Testis (tissue), 3 donors: ENCODE data around the gene SPEN. TPM values are rescaled to one million over a fixed set of nuclear protein-coding genes. Genes with fewer than 3 reads are reported as not detected.

ENCODE experiments used
- DNase-seq: peaks from one replicate; pipeline ENCODE4 v3.0.0-alpha.2; 2019
- H3K27ac ChIP-seq, 2 donors: fragments of 200-600 bp; sonication (generic); one replicate each; pipeline ENCODE4 v1.5.1; 2019
- H3K27me3 ChIP-seq: fragments of 200-600 bp; sonication (generic); one replicate; pipeline ENCODE4 v1.5.1; 2019
- H3K36me3 ChIP-seq: fragments of 200-600 bp; sonication (generic); one replicate; pipeline ENCODE4 v1.5.1; 2017; ENCODE audit warnings: low read depth; ENCODE audit errors: missing control alignments
- H3K4me1 ChIP-seq: fragments of 200-600 bp; sonication (generic); one replicate; pipeline ENCODE4 v1.5.1; 2019
- H3K4me3 ChIP-seq, 2 donors: fragments of 200-600 bp; sonication (generic); one replicate each; pipeline ENCODE4 v1.5.1; 2017 to 2019
- H3K9me3 ChIP-seq: fragments of 200-600 bp; sonication (generic); one replicate; pipeline ENCODE4 v1.5.1; 2017
- CTCF ChIP-seq, 3 experiments: fragments of 450-650 bp in 2 of 3; fragments of 200-600 bp in 1 of 3; sonication (generic) in 1 of 3; IDR thresholded peaks; one replicate each; pipeline ENCODE4 v1.5.1; 2016 to 2019; ENCODE audit warnings: antibody characterized with exemption in 3 of 3, mild to moderate bottlenecking in 2 of 3, moderate library complexity in 1 of 3
- POLR2A ChIP-seq: fragments of 450-650 bp; IDR thresholded peaks from one replicate; pipeline ENCODE4 v1.6.1; 2017; ENCODE audit warnings: antibody characterized with exemption, mild to moderate bottlenecking, moderate library complexity
- WGBS, 2 donors: methylation state at CpG; one replicate each; pipeline ENCODE4 v1.1.5; 2018; 5-methylcytosine and 5-hydroxymethylcytosine counted together
- intact Hi-C: fragments of 100-400 bp; cut with DNase I; formaldehyde crosslinking; loops from one replicate; pipeline ENCODE4 v1.15.1; 2023; ENCODE audit warnings: low total_unique reads
- polyA plus RNA-seq: library from polyadenylated mRNA; stranded (reverse); fragments of 350-450 nt; fragmentation: Illumina TruSeq; extraction: RNeasy Lipid Tissue Mini Kit (QIAGEN cat#74804); gene quantifications from one replicate; pipeline ENCODE4 v1.2.3, GENCODE V29; 2014; ENCODE audit warnings: low read depth, low replicate concordance; ENCODE audit not compliant: insufficient read depth
- total RNA-seq, 2 donors: library from RNA; depleted of rRNA; stranded (reverse); fragments of >200 nt; gene quantifications; one replicate each; pipeline ENCODE4 v1.2.3, GENCODE V29; 2016

The SPEN gene
- total and polyA plus RNA-seq, 3 donors from 2014 or later = 53.2 to 60.6 (median 54.8) TPM

- WGBS, 2 donors = 84 to 86% methylated on average over 10 of the region's 10 CpGs
- Histone ChIP-seq H3K27me3 (no peaks in the 10 kb centered on the region), H3K4me3 (no peak overlapping the region), H3K36me3 (no peaks in the 10 kb centered on the region), H3K4me1 (peaks cover 22% of the 10 kb centered on the region), H3K27ac (no peak overlapping the region), H3K9me3 (no peaks in the 10 kb centered on the region)
- TF ChIP-seq POLR2A (no peak), CTCF (IDR thresholded peaks at IDR 0.05) (no peak)
- no peak for DNase-seq
- intact Hi-C loops = no loop called here
Measured at GRCh38 chr1:15963968-15964648, 116.6 kb downstream of the SPEN start.

- H3K36me3 ChIP-seq = no peaks in the 10 kb centered on the region
- TF ChIP-seq CTCF (IDR thresholded peaks at IDR 0.05) (no peak), POLR2A (no peak)
- H3K27me3 ChIP-seq = no peaks in the 10 kb centered on the region
- DNase-seq = no peak
- intact Hi-C loops = no loop called here
- H3K9me3 ChIP-seq = no peaks in the 10 kb centered on the region
- WGBS, 2 donors = 65% methylated on average over 7 of the region's 7 CpGs
- H3K27ac ChIP-seq = no peak overlapping the region
- peaks cover 22% of the 10 kb centered on the region for H3K4me1 ChIP-seq
- no peak overlapping the region for H3K4me3 ChIP-seq
Measured at GRCh38 chr1:15965228-15965767, 117.8 kb downstream of the SPEN start.

- no peaks in the 10 kb centered on the region for H3K27me3 ChIP-seq
- no peak overlapping the region for H3K4me3 ChIP-seq
- H3K4me1 ChIP-seq = peaks cover 22% of the 10 kb centered on the region
- 68 to 72% methylated on average over 18 of the region's 18 CpGs for WGBS, 2 donors
- no peak for DNase-seq
- H3K27ac ChIP-seq = no peak overlapping the region
- intact Hi-C loops = no loop called here
- H3K36me3 ChIP-seq = no peaks in the 10 kb centered on the region
- H3K9me3 ChIP-seq = no peaks in the 10 kb centered on the region
- TF ChIP-seq CTCF (IDR thresholded peaks at IDR 0.05) = no peak
- no peak for TF ChIP-seq POLR2A
Measured at GRCh38 chr1:15966081-15966955, 118.8 kb downstream of the SPEN start.

GRCh38 chr1:15966956-15967344, 119.4 kb downstream of the SPEN start:
- Histone ChIP-seq H3K9me3 (no peaks in the 10 kb centered on the region), H3K4me1 (peaks cover 22% of the 10 kb centered on the region), H3K27me3 (no peaks in the 10 kb centered on the region), H3K27ac (no peak overlapping the region), H3K36me3 (no peaks in the 10 kb centered on the region), H3K4me3 (no peak overlapping the region)
- TF ChIP-seq CTCF (IDR thresholded peaks at IDR 0.05) (no peak), POLR2A (no peak)
- 93 to 97% methylated on average over 6 of the region's 6 CpGs for WGBS, 2 donors
- intact Hi-C loops = no loop called here
- DNase-seq = no peak
